HG03571 (cell line): ENCODE data around the gene TPRX1.
"Not testable (repeated sequence)": the region's sequence is repeated elsewhere in the genome, so short reads cannot be mapped to it uniquely, and the experiment has no call there.

ENCODE experiments used
- ATAC-seq: cut with Tn5 transposase; IDR thresholded peaks from one replicate; pipeline ENCODE4 v1.9.1; 2021; ENCODE audit not compliant: unreplicated experiment

The TPRX1 gene

GRCh38 chr19:47802521-47803043 lies 1.8 kb downstream of the TPRX1 start:
- ATAC-seq, result no peak

- no peak for ATAC-seq
These were observed 3.1 kb downstream of the TPRX1 start for GRCh38 chr19:47801270-47801669.

- no peak for ATAC-seq
These were observed 5.5 kb downstream of the TPRX1 start for GRCh38 chr19:47798904-47799266.

- no peak for ATAC-seq
These were observed 6.1 kb downstream of the TPRX1 start for GRCh38 chr19:47797996-47798903.

GRCh38 chr19:47796785-47797184 lies 7.6 kb downstream of the TPRX1 start:
- no peak for ATAC-seq

- no peak for ATAC-seq
These were observed 9.8 kb downstream of the TPRX1 start for GRCh38 chr19:47794526-47794925.

GRCh38 chr19:47792616-47793015 lies 11.7 kb downstream of the TPRX1 start:
- no peak for ATAC-seq

GRCh38 chr19:47790398-47790814 lies 13.9 kb downstream of the TPRX1 start:
- ATAC-seq, result no peak

GRCh38 chr19:47789811-47790210 lies 14.5 kb downstream of the TPRX1 start:
- ATAC-seq, result not testable (repeated sequence)

- ATAC-seq, result not testable (repeated sequence)
These were observed 17.0 kb downstream of the TPRX1 start for GRCh38 chr19:47787307-47787706.

- no peak for ATAC-seq
These were observed 17.8 kb downstream of the TPRX1 start for GRCh38 chr19:47786566-47786965.

- ATAC-seq, result no peak
These were observed 22.6 kb downstream of the TPRX1 start for GRCh38 chr19:47781590-47782262.

- no peak for ATAC-seq
These were observed 24.2 kb downstream of the TPRX1 start for GRCh38 chr19:47780215-47780551.

GRCh38 chr19:47779524-47780214 lies 24.7 kb downstream of the TPRX1 start:
- no peak for ATAC-seq

GRCh38 chr19:47778954-47779351 lies 25.4 kb downstream of the TPRX1 start:
- ATAC-seq, result no peak

- ATAC-seq, result peak; percentile 66
These were observed 26.1 kb downstream of the TPRX1 start, which contains the start of gene SELENOW for GRCh38 chr19:47778049-47778953. TSS of gene SELENOW (plus strand) at chr19:47778703. CDS start at chr19:47778786, 83 bp downstream.

- ATAC-seq, result not testable (repeated sequence)
These were observed 26.9 kb downstream of the TPRX1 start for GRCh38 chr19:47777245-47778048.

- no peak for ATAC-seq
These were observed 27.8 kb downstream of the TPRX1 start for GRCh38 chr19:47776568-47776967.

- not testable (repeated sequence) for ATAC-seq
These were observed 33.1 kb downstream of the TPRX1 start for GRCh38 chr19:47771291-47771690.

- no peak for ATAC-seq
These were observed 34.8 kb downstream of the TPRX1 start for GRCh38 chr19:47769534-47769933.
